ENCODE data around the gene TXNL4B.

The TXNL4B gene

DNA sequence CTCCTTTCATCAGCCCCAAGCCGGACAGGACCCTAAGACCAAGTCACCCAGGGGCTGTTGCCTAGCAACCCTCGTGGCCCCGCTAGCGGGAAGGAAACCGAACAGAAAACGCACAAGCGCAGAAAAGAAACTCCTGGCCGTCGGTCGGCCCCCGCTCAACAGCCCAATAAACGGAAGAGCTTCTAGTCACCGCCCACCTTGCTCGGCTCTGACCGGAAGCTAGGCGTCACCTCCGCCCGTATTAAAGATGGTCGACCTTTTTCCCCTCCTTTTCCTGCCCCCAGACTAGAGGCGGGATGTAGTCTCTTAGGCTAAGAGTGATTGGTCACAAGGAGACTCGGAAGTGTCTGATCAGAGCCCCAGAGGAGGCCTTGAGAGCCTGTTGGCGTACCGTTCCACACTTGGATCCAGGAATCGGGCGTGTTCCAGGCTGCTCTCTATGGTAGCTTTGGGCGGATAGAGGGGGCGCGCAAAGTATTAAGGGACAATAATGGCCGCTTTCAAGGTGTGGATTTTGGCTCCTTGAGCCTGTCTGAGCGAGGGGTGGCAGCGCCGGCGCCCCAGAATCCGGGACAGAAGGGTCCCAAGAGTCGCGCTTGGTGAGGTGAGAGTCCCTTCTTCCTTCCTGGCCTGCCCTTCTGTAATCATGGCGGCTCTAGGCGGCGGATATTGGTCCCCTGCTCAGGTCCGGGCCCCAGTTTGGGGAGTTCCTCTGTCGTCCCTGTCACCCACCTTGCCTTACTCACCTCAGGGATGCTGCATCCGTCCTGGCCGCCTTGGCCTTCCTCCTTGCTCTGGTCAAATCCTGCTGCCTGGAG lies at the start of gene TXNL4B, which contains the start of gene DHX38:
TSS of gene TXNL4B (minus strand) at position 173 of the 818 bp plus-strand sequence. CDS start 2,871 bp downstream, outside the sequence.
TSS of gene DHX38 (plus strand) at position 400 of the 818 bp plus-strand sequence. CDS start 2,311 bp downstream, outside the sequence.
- peak; percentile 96 for DNase-seq (ENCODE audit: extremely low read depth, low read depth)
- TF ChIP-seq, protein P1, sequence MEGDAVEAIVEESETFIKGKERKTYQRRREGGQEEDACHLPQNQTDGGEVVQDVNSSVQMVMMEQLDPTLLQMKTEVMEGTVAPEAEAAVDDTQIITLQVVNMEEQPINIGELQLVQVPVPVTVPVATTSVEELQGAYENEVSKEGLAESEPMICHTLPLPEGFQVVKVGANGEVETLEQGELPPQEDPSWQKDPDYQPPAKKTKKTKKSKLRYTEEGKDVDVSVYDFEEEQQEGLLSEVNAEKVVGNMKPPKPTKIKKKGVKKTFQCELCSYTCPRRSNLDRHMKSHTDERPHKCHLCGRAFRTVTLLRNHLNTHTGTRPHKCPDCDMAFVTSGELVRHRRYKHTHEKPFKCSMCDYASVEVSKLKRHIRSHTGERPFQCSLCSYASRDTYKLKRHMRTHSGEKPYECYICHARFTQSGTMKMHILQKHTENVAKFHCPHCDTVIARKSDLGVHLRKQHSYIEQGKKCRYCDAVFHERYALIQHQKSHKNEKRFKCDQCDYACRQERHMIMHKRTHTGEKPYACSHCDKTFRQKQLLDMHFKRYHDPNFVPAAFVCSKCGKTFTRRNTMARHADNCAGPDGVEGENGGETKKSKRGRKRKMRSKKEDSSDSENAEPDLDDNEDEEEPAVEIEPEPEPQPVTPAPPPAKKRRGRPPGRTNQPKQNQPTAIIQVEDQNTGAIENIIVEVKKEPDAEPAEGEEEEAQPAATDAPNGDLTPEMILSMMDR (IDR thresholded peaks at IDR 0.05; ENCODE audit: low read depth, low read length): no peak

DNA sequence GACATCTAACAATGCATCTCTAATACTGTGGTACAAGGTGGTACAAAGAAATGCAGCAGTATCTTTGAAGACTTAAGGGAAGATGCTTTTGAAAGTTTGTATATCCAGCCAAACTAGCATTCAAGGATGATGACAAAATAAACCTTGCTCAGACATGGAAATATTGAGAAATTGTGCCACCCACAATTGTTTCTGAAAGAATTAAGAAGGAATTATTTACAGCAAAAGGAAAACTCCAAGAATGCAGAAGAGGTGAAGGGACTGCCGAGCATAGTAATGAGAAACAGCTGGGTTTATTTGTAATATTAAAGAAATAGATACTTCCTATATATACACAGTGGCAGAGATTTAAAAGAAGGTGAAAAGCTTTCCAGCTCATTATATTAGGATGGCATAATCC lies 49.1 kb upstream of the TXNL4B start:
- no peak for DNase-seq (ENCODE audit: extremely low read depth, low read depth)
- TF ChIP-seq, protein P1 (IDR thresholded peaks at IDR 0.05; ENCODE audit: low read depth, low read length): no peak

DNA sequence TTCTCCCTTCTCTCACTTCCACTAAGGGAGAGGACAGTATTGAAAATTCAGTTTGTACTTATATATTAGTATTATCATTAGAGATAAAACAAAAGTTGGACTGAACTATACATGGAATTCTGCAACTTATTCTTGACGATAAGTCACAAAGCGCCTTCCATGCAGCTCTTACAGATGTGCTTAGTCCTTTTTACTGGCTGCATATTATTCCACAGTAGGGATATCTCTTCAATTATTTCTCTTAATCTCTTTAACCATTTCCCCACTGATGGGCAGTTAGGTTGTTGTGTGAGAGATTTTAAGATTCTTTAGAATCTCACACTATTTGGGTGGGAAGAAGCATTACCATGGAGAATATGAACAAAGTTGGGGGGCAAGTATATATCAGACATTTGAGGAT lies 46.5 kb upstream of the TXNL4B start:
- TF ChIP-seq, protein P1 (IDR thresholded peaks at IDR 0.05; ENCODE audit: low read depth, low read length): no peak
- DNase-seq (ENCODE audit: extremely low read depth, low read depth): no peak

DNA sequence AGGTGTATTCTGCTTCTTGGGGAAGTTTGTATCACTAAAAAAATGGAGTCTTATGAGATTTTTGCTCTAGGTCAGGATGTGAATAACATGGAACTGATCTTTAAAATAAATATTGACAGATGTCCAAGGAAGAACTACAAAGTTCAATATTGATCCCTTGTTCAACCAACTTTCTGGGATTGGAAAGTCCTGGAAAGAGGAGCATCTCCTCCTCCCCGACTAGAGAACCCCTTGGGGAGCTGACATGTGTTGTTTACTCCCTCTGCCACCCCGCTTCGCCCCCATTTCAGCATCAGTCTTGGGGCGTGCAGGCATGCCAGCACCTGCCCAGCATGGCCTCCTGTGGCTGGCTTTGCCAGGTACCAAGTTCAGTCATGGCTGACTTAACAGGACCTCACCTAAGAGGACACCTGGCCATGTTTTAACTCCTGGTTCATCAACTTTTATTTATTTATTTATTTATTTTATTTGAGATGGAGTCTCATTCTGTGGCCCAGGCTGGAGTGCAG lies 44.7 kb upstream of the TXNL4B start:
- TF ChIP-seq, protein P1 (IDR thresholded peaks at IDR 0.05; ENCODE audit: low read depth, low read length): no peak
- DNase-seq (ENCODE audit: extremely low read depth, low read depth): no peak

DNA sequence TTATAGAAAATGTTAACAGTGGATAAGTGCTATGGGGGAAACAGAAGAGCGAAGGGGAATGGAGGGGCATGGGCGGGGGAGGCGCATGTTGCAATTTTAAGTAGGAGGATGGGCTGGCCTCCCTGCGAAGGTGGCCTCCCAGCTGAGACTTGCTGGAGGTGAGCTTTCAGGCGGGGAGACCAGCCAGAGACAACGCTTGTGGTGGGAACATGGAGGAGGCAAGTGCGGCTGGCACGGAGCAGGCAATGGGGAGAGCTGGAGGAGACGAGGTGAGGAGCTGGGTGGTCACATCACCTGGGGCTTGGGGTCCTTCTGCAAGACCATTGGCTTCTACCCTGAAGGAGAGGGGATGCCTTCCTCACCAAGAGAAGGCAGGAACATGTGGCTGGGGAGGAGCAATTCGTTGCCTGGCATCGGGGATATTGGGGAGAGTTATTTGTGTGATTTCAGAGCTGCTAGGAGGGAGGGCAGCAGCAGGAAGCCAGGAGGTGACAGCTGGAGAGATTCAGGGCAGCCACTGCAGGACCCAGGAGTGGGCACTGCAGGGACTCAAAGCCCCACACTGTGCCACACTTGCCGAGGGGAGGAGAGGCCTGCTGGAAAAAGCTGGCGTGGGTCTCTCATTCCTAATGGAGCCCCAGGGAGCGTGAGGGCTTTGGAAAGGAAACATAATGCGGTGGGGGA lies 44.1 kb upstream of the TXNL4B start:
- TF ChIP-seq, protein P1 (IDR thresholded peaks at IDR 0.05; ENCODE audit: low read depth, low read length): no peak
- no peak for DNase-seq (ENCODE audit: extremely low read depth, low read depth)

DNA sequence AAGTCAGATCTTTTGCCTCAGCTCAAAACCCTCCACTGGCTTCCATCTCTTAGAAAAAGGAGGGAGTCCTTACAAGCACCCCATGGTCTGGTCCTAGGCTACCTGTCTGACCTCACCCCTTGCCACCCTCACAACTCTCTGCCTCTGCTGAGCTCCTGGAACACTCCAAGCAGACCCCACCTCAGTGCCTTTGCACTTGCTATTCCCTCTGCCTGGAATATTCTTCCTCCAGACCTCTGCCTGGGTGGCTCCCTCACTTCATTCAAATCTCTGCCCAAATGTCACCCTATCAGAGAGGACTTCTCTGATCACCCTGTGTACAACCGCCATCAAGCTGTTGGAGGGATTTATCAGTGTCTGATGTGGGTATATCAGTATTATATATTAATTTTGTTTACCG lies 41.1 kb upstream of the TXNL4B start:
- TF ChIP-seq, protein P1 (IDR thresholded peaks at IDR 0.05; ENCODE audit: low read depth, low read length): no peak
- DNase-seq (ENCODE audit: extremely low read depth, low read depth): no peak

DNA sequence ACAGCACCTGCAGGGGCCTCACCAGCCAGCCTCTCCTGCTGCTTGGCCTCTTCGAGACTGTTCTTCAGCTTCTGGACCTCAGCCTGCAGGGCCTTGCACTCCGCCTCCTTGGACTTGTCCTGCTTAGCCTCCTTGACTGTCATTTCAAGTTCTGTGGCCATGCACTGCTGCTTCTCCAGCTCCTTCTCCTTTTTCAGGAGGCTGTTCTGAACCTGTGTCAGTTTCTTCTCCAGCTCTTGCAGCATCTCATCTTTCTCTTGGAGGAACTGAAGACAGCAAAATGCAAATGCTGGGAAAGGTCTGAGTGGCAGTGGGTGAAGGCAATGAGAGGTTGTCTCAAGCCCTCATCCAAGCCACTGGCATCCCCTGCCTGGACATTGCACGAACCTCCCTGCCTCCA lies 39.3 kb upstream of the TXNL4B start:
- TF ChIP-seq, protein P1 (IDR thresholded peaks at IDR 0.05; ENCODE audit: low read depth, low read length): no peak
- no peak for DNase-seq (ENCODE audit: extremely low read depth, low read depth)

Data from AG09319 (cell line).